ENCODE measurements around the gene ABCA10.

ABCA10 gene

DNA sequence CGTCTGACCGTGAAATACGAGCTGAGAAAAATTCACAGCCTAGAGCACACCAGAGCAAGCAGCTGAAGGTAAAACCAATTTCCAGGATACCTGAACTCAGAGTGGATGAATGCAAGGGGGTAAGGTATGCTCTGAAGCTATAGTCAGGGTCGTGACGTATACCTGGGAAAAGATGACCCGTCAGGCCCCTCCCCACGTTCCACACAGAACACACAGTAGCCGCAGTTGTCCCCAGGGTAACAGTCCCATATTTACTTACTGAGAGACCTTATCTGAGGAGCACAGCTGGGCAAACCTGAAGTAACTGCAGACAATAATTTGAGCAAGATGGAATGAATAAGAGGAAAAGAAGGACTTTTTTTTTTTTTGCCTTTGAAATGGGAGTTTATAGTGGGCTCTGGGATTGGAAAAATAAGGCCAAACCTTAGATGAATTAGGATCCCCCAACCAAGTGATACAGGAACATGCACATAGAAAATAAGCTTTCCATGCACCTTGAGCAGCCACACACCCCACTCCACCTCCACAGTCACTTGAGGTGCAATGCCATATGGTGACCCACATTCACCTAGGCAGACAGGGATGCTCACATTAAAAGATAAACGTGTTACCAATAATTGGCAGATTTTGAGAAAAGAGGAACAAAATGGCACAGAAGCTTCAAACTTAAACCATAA, 124.9 kb downstream of the ABCA10 start:
- ChIA-PET CTCF (interaction anchor here (0.7 kb wide), 1 partner anchor 36 kb away, joined by 3 read pairs; no protein-coding TSS in a partner anchor), POLR2A (no interaction called here)
- DNase-seq (ENCODE audit: extremely low spot score): no peak
- TF ChIP-seq LEF1 (IDR thresholded peaks at IDR 0.05; ENCODE audit: borderline replicate concordance) (no peak), NFRKB (IDR thresholded peaks at IDR 0.05) (no peak), ZNF384 (IDR thresholded peaks at IDR 0.05) (no peak), SP1 (IDR thresholded peaks at IDR 0.05) (no peak), CTBP1 (IDR thresholded peaks at IDR 0.05; ENCODE audit: borderline replicate concordance) (no peak), HDGF (IDR thresholded peaks at IDR 0.05; ENCODE audit: borderline replicate concordance) (no peak), FOXK2 (IDR thresholded peaks at IDR 0.05) (no peak)

DNA sequence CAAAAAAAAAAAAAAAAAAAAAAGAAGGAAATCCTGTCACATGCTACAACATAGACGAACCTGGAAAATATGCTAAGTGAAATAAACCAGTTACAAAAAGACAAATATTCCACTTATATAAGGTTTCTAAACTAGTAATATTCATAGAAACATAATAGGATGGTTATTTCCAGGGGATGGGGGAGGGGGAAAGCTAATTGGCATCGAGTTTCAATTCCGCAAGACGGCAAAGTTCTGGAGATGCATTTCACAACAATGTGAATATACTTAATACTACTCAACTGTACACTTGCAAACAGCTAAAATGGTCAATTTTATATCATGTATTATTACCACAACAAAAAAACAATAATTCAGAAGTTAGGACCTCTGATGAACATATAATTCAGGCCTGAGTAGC, 130.0 kb downstream of the ABCA10 start:
- no peak for TF ChIP-seq NFRKB (IDR thresholded peaks at IDR 0.05)
- TF ChIP-seq TARDBP (IDR thresholded peaks at IDR 0.05): no peak
- no peak for TF ChIP-seq FOXK2 (IDR thresholded peaks at IDR 0.05)
- TF ChIP-seq FOXA1 (IDR thresholded peaks at IDR 0.05): no peak
- TF ChIP-seq, protein P1, sequence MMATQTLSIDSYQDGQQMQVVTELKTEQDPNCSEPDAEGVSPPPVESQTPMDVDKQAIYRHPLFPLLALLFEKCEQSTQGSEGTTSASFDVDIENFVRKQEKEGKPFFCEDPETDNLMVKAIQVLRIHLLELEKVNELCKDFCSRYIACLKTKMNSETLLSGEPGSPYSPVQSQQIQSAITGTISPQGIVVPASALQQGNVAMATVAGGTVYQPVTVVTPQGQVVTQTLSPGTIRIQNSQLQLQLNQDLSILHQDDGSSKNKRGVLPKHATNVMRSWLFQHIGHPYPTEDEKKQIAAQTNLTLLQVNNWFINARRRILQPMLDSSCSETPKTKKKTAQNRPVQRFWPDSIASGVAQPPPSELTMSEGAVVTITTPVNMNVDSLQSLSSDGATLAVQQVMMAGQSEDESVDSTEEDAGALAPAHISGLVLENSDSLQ (IDR thresholded peaks at IDR 0.05): no peak
- no peak for TF ChIP-seq BHLHE40 (IDR thresholded peaks at IDR 0.05; ENCODE audit: borderline replicate concordance)
- no peak for TF ChIP-seq SP1 (IDR thresholded peaks at IDR 0.05)
- TF ChIP-seq CTBP1 (IDR thresholded peaks at IDR 0.05; ENCODE audit: borderline replicate concordance): no peak
- TF ChIP-seq FOXM1 (IDR thresholded peaks at IDR 0.05; ENCODE audit: borderline replicate concordance): no peak
- no peak for TF ChIP-seq LEF1 (IDR thresholded peaks at IDR 0.05; ENCODE audit: borderline replicate concordance)
- TF ChIP-seq ELF4 (IDR thresholded peaks at IDR 0.05): no peak
- ChIA-PET POLR2A (no interaction called here), CTCF (no interaction called here)
- DNase-seq (ENCODE audit: extremely low spot score): no peak

Data from HEK293T (cell line).